Immature natural killer cell (primary cell): ENCODE data around the gene ANKRD23. TPM values are rescaled to one million over a fixed set of nuclear protein-coding genes. Genes with fewer than 3 reads are reported as not detected.
A peak's percentile ranks its signal among the peaks of the same experiment; 100 is the strongest.

Experiments
- DNase-seq, 3 donors: peaks; one replicate each; pipeline ENCODE4 v3.0.0; 2022; ENCODE audit warnings: mixed read lengths in 1 of 3
- H3K27ac Mint-ChIP-seq, 6 donors: one replicate each; pipeline ENCODE4 v1.8.0; 2020; ENCODE audit warnings: mixed read lengths in 6 of 6, mild to moderate bottlenecking in 5 of 6, inconsistent platforms in 4 of 6, moderate library complexity in 3 of 6
- H3K27me3 Mint-ChIP-seq, 3 donors: one replicate each; pipeline ENCODE4 v1.8.0; 2020 to 2021; ENCODE audit warnings: low read depth in 3 of 3, mild to moderate bottlenecking in 3 of 3, mixed read lengths in 3 of 3, moderate library complexity in 3 of 3, inconsistent platforms in 1 of 3
- H3K36me3 Mint-ChIP-seq, 3 donors: one replicate each; pipeline ENCODE4 v1.8.0; 2020; ENCODE audit warnings: mixed read lengths in 3 of 3, inconsistent platforms in 2 of 3, mild to moderate bottlenecking in 2 of 3
- H3K4me1 Mint-ChIP-seq, 2 donors: one replicate each; pipeline ENCODE4 v1.8.0; 2020; ENCODE audit warnings: inconsistent platforms in 2 of 2, mild to moderate bottlenecking in 2 of 2, mixed read lengths in 2 of 2, moderate library complexity in 1 of 2
- H3K4me3 Mint-ChIP-seq, 5 donors: one replicate each; pipeline ENCODE4 v1.8.0; 2020; ENCODE audit warnings: mild to moderate bottlenecking in 5 of 5, mixed read lengths in 5 of 5, inconsistent platforms in 3 of 5, moderate library complexity in 3 of 5
- H3K9me3 Mint-ChIP-seq, 6 donors: one replicate each; pipeline ENCODE4 v1.8.0; 2020; ENCODE audit warnings: mild to moderate bottlenecking in 6 of 6, mixed read lengths in 6 of 6, inconsistent platforms in 4 of 6, moderate library complexity in 3 of 6
- polyA plus RNA-seq, 3 donors: library from polyadenylated mRNA; unstranded; fragments of 300-500 nt; fragmentation: Illumina TruSeq; gene quantifications; one replicate each; pipeline ENCODE4 v1.2.3, GENCODE V29; 2021

ANKRD23 gene
- polyA plus RNA-seq, 3 donors from 2014 or later = 1.3 TPM; not detected in 2

GRCh38 chr2:96882230-96882629, 38.4 kb upstream of the ANKRD23 start:
- peaks cover 0 to 3% (median 2%) of the 10 kb centered on the region in 3 donors for H3K27me3 Mint-ChIP-seq

GRCh38 chr2:96881349-96882195, 37.8 kb upstream of the ANKRD23 start:
- DNase-seq = no peak
- H3K9me3 Mint-ChIP-seq = no peaks in the 10 kb centered on the region
- H3K4me1 Mint-ChIP-seq = peaks cover 6 to 8% of the 10 kb centered on the region in 2 donors
- H3K4me3 Mint-ChIP-seq = no peak overlapping the region
- H3K27ac Mint-ChIP-seq = no peak overlapping the region
- peaks cover 0 to 3% (median 2%) of the 10 kb centered on the region in 3 donors for H3K27me3 Mint-ChIP-seq
- peaks cover 0 to 3% (median 0%) of the 10 kb centered on the region in 3 donors for H3K36me3 Mint-ChIP-seq

More at GRCh38 chr2:96882230-96882629, 38.4 kb upstream of the ANKRD23 start:
- H3K4me1 Mint-ChIP-seq = peaks cover 0 to 3% of the 10 kb centered on the region in 2 donors
- peaks cover 0 to 3% (median 0%) of the 10 kb centered on the region in 3 donors for H3K36me3 Mint-ChIP-seq
- no peaks in the 10 kb centered on the region for H3K9me3 Mint-ChIP-seq
- no peak for DNase-seq
- no peak overlapping the region for H3K4me3 Mint-ChIP-seq
- H3K27ac Mint-ChIP-seq = no peak overlapping the region

GRCh38 chr2:96880891-96881273, 37.1 kb upstream of the ANKRD23 start:
- no peak overlapping the region for H3K27ac Mint-ChIP-seq
- no peak for DNase-seq
- H3K4me3 Mint-ChIP-seq = no peak overlapping the region
- peaks cover 0 to 3% (median 0%) of the 10 kb centered on the region in 3 donors for H3K27me3 Mint-ChIP-seq
- no peaks in the 10 kb centered on the region for H3K36me3 Mint-ChIP-seq
- no peaks in the 10 kb centered on the region for H3K9me3 Mint-ChIP-seq
- H3K4me1 Mint-ChIP-seq = peaks cover 13 to 15% of the 10 kb centered on the region in 2 donors

GRCh38 chr2:96879545-96880040, 35.8 kb upstream of the ANKRD23 start:
- no peak for DNase-seq
- Mint-ChIP-seq H3K4me1 (peaks cover 22 to 23% of the 10 kb centered on the region in 2 donors), H3K4me3 (no peak overlapping the region), H3K36me3 (no peaks in the 10 kb centered on the region), H3K27ac (no peak overlapping the region), H3K9me3 (no peaks in the 10 kb centered on the region), H3K27me3 (no peaks in the 10 kb centered on the region)

GRCh38 chr2:96878796-96879544, 35.1 kb upstream of the ANKRD23 start:
- peak overlapping the region in 1 of 6 donors; percentile 12 for H3K27ac Mint-ChIP-seq
- H3K36me3 Mint-ChIP-seq = no peaks in the 10 kb centered on the region
- no peaks in the 10 kb centered on the region for H3K27me3 Mint-ChIP-seq
- H3K4me1 Mint-ChIP-seq = peaks cover 24 to 28% of the 10 kb centered on the region in 2 donors
- DNase-seq = no peak
- no peaks in the 10 kb centered on the region for H3K9me3 Mint-ChIP-seq
- H3K4me3 Mint-ChIP-seq = no peak overlapping the region

- H3K27me3 Mint-ChIP-seq = no peaks in the 10 kb centered on the region
- DNase-seq = no peak
- H3K27ac Mint-ChIP-seq = peak overlapping the region in 1 of 6 donors; percentile 14
- H3K4me1 Mint-ChIP-seq = peaks cover 24 to 31% of the 10 kb centered on the region in 2 donors
- H3K9me3 Mint-ChIP-seq = no peaks in the 10 kb centered on the region
- no peaks in the 10 kb centered on the region for H3K36me3 Mint-ChIP-seq
- no peak overlapping the region for H3K4me3 Mint-ChIP-seq
These were observed 34.4 kb upstream of the ANKRD23 start for GRCh38 chr2:96878171-96878570.

GRCh38 chr2:96877631-96878092, 33.8 kb upstream of the ANKRD23 start:
- H3K9me3 Mint-ChIP-seq = no peaks in the 10 kb centered on the region
- peak overlapping the region in 1 of 6 donors; percentile 26 for H3K27ac Mint-ChIP-seq
- H3K27me3 Mint-ChIP-seq = no peaks in the 10 kb centered on the region
- no peak for DNase-seq
- peaks cover 24 to 35% of the 10 kb centered on the region in 2 donors for H3K4me1 Mint-ChIP-seq
- no peak overlapping the region for H3K4me3 Mint-ChIP-seq
- no peaks in the 10 kb centered on the region for H3K36me3 Mint-ChIP-seq

- Mint-ChIP-seq H3K27me3 (no peaks in the 10 kb centered on the region), H3K9me3 (no peaks in the 10 kb centered on the region), H3K36me3 (no peaks in the 10 kb centered on the region), H3K27ac (peak overlapping the region; percentile 9 to 70 (median 43)), H3K4me1 (peaks cover 24 to 35% of the 10 kb centered on the region in 2 donors), H3K4me3 (peak overlapping the region in 3 of 5 donors; percentile 44 to 52 (median 46))
- DNase-seq = peak in 2 of 3 donors; percentile 27 to 30
These were observed 33.2 kb upstream of the ANKRD23 start for GRCh38 chr2:96877042-96877451.

- peak overlapping the region; percentile 36 to 70 (median 50) for H3K27ac Mint-ChIP-seq
- H3K36me3 Mint-ChIP-seq = no peaks in the 10 kb centered on the region
These were observed 32.6 kb upstream of the ANKRD23 start for GRCh38 chr2:96876269-96877041.

GRCh38 chr2:96875498-96876268, 31.9 kb upstream of the ANKRD23 start:
- peaks cover 31 to 44% of the 10 kb centered on the region in 2 donors for H3K4me1 Mint-ChIP-seq
- H3K9me3 Mint-ChIP-seq = no peaks in the 10 kb centered on the region
- no peak overlapping the region for H3K4me3 Mint-ChIP-seq
- DNase-seq = no peak
- H3K27ac Mint-ChIP-seq = no peak overlapping the region
- H3K36me3 Mint-ChIP-seq = peaks cover 0 to under 1% (median 0%) of the 10 kb centered on the region in 3 donors
- peaks cover 0 to 2% (median under 1%) of the 10 kb centered on the region in 3 donors for H3K27me3 Mint-ChIP-seq

More at GRCh38 chr2:96876269-96877041, 32.6 kb upstream of the ANKRD23 start:
- no peaks in the 10 kb centered on the region for H3K27me3 Mint-ChIP-seq
- no peak for DNase-seq
- H3K4me1 Mint-ChIP-seq = peaks cover 24 to 36% of the 10 kb centered on the region in 2 donors
- peak overlapping the region in 3 of 5 donors; percentile 44 to 52 (median 46) for H3K4me3 Mint-ChIP-seq
- H3K9me3 Mint-ChIP-seq = no peaks in the 10 kb centered on the region

- no peak for DNase-seq
- Mint-ChIP-seq H3K27me3 (peaks cover 2 to 5% (median 3%) of the 10 kb centered on the region in 3 donors), H3K4me3 (no peak overlapping the region), H3K27ac (no peak overlapping the region), H3K4me1 (peaks cover 35 to 49% of the 10 kb centered on the region in 2 donors), H3K9me3 (no peaks in the 10 kb centered on the region), H3K36me3 (peaks cover 0 to 3% (median 0%) of the 10 kb centered on the region in 3 donors)
These were observed 30.5 kb upstream of the ANKRD23 start for GRCh38 chr2:96874198-96874831.

- no peaks in the 10 kb centered on the region for H3K9me3 Mint-ChIP-seq
- H3K4me3 Mint-ChIP-seq = no peak overlapping the region
- H3K27me3 Mint-ChIP-seq = peaks cover 2 to 5% (median 3%) of the 10 kb centered on the region in 3 donors
- peaks cover 33 to 49% of the 10 kb centered on the region in 2 donors for H3K4me1 Mint-ChIP-seq
- H3K36me3 Mint-ChIP-seq = peaks cover 0 to 3% (median 0%) of the 10 kb centered on the region in 3 donors
- DNase-seq = no peak
- no peak overlapping the region for H3K27ac Mint-ChIP-seq
These were observed 29.9 kb upstream of the ANKRD23 start for GRCh38 chr2:96873651-96874096.
